CD4-positive, alpha-beta T cell (primary cell): ENCODE results near the gene PSMB10. TPM values are rescaled to one million over a fixed set of nuclear protein-coding genes. Genes with fewer than 3 reads are reported as not detected.

Experiments used
- ATAC-seq: fragments of 200-7000 bp; cut with Tn5 transposase; one replicate; pipeline ENCODE4 v1.10.0; 2022; ENCODE audit warnings: mild to moderate bottlenecking; ENCODE audit not compliant: poor library complexity
- CTCF ChIA-PET: fragments of 350-600 bp; sonication (Branson Sonifier 250); formaldehyde crosslinking; loops from one replicate; lab custom pipeline; 2021; ENCODE audit warnings: antibody characterized with exemption, inconsistent platforms; lab: Charles Lee
- POLR2A ChIA-PET: fragments of 350-600 bp; sonication (Branson Sonifier 250); formaldehyde crosslinking; loops from one replicate; lab custom pipeline; 2021; ENCODE audit warnings: antibody characterized with exemption, inconsistent platforms; lab: Charles Lee
- DNase-seq, 14 experiments: peaks; one replicate each; pipeline ENCODE4 v3.0.0-alpha.2; 2013 to 2020; ENCODE audit warnings: mixed read lengths in 2 of 14
- H3K27ac ChIP-seq, 2 donors: one replicate each; pipeline versions ENCODE4 v1.5.1 to v1.7.0; 2013; ENCODE audit warnings: low read length in 2 of 2, low read depth in 1 of 2, mild to moderate bottlenecking in 1 of 2
- H3K27me3 ChIP-seq, 2 experiments: 1 replicate in 1 of 2; 2 replicates in 1 of 2; pipeline versions ENCODE4 v1.6.1 to v1.7.0; 2013; ENCODE audit warnings: low read length in 2 of 2, control low read depth in 1 of 2, mild to moderate bottlenecking in 1 of 2, moderate library complexity in 1 of 2; ENCODE audit not compliant: insufficient read depth in 2 of 2, control insufficient read depth in 1 of 2
- H3K36me3 ChIP-seq: one replicate; pipeline ENCODE4 v1.6.1; 2013; ENCODE audit warnings: low read length, control low read depth; ENCODE audit not compliant: insufficient read depth
- H3K4me1 ChIP-seq: one replicate; pipeline ENCODE4 v1.6.1; 2013; ENCODE audit warnings: low read length, control low read depth; ENCODE audit not compliant: insufficient read depth
- H3K4me3 ChIP-seq: one replicate; pipeline ENCODE4 v1.5.1; 2013; ENCODE audit warnings: mild to moderate bottlenecking, low read length, moderate library complexity
- H3K9me3 ChIP-seq, 2 experiments: 1 replicate in 1 of 2; 2 replicates in 1 of 2; pipeline versions ENCODE4 v1.6.1 to v1.7.0; 2013; ENCODE audit warnings: low read length in 2 of 2, mild to moderate bottlenecking in 2 of 2, control low read depth in 1 of 2, moderate library complexity in 1 of 2; ENCODE audit not compliant: control insufficient read depth in 1 of 2, insufficient read depth in 1 of 2
- H3K27ac Mint-ChIP-seq: one replicate; pipeline ENCODE4 v1.8.0; 2020; ENCODE audit warnings: mixed read lengths
- H3K27me3 Mint-ChIP-seq: one replicate; pipeline ENCODE4 v1.8.0; 2021; ENCODE audit warnings: mixed read lengths
- H3K36me3 Mint-ChIP-seq: one replicate; pipeline ENCODE4 v1.8.0; 2021; ENCODE audit warnings: low read depth, mixed read lengths
- H3K4me1 Mint-ChIP-seq: one replicate; pipeline ENCODE4 v1.8.0; 2021; ENCODE audit warnings: low read depth, mixed read lengths
- H3K4me3 Mint-ChIP-seq: one replicate; pipeline ENCODE4 v1.8.0; 2020; ENCODE audit warnings: mild to moderate bottlenecking, mixed read lengths
- H3K9me3 Mint-ChIP-seq: one replicate; pipeline ENCODE4 v1.8.0; 2020; ENCODE audit warnings: mixed read lengths
- CTCF ChIP-seq: fragments of 200-600 bp; IDR thresholded peaks from one replicate; pipeline ENCODE4 v1.8.0; 2022; ENCODE audit warnings: antibody characterized with exemption, mild to moderate bottlenecking
- intact Hi-C, 2 experiments: fragments of 100-400 bp; cut with DNase I in 1 of 2; cut with micrococcal nuclease in 1 of 2; formaldehyde crosslinking; loops; one replicate each; pipeline versions ENCODE4 v1.15.1 to v1.9.0; 2023 to 2025; cut with DNase I, micrococcal nuclease
- total RNA-seq, 174 experiments: library from RNA in 2 of 174; stranded (reverse) in 2 of 174; gene quantifications; one replicate each; pipeline ENCODE4 v1.2.3 and lab custom pipeline; 2021 to 2026

PSMB10 gene
- total RNA-seq, 2 experiments from 2014 or later: 68.7 to 71.6 TPM

- no peak overlapping the region for H3K27ac Mint-ChIP-seq
- Histone ChIP-seq H3K27me3 (no peaks in the 10 kb centered on the region), H3K9me3 (no peaks in the 10 kb centered on the region), H3K27ac (no peak overlapping the region), H3K4me3 (no peak overlapping the region), H3K4me1 (no peaks in the 10 kb centered on the region), H3K36me3 (peaks cover 32% of the 10 kb centered on the region)
- CTCF ChIA-PET: no interaction called here
- peaks cover 5% of the 10 kb centered on the region for H3K4me1 Mint-ChIP-seq
- ATAC-seq (no peak), DNase-seq (no peak)
- H3K27me3 Mint-ChIP-seq: no peaks in the 10 kb centered on the region
- peaks cover 50% of the 10 kb centered on the region for H3K36me3 Mint-ChIP-seq
- no peak for TF ChIP-seq CTCF
- no peaks in the 10 kb centered on the region for H3K9me3 Mint-ChIP-seq
- POLR2A ChIA-PET: interaction anchor here (0.9 kb wide), 1 partner anchor 15 kb away, joined by 3 read pairs; the partner anchor contains the start of gene PSKH1
- intact Hi-C loops: no loop called here
- no peak overlapping the region for H3K4me3 Mint-ChIP-seq
These were observed 29.1 kb downstream of the PSMB10 start for GRCh38 chr16:67907397-67908180.

GRCh38 chr16:67902831-67903230 is 33.8 kb downstream of the PSMB10 start:
- Mint-ChIP-seq H3K9me3 (no peaks in the 10 kb centered on the region), H3K4me1 (peaks cover 16% of the 10 kb centered on the region), H3K27me3 (no peaks in the 10 kb centered on the region), H3K27ac (no peak overlapping the region), H3K36me3 (peaks cover 25% of the 10 kb centered on the region), H3K4me3 (no peak overlapping the region)
- Histone ChIP-seq H3K9me3 (no peaks in the 10 kb centered on the region), H3K36me3 (peaks cover 14% of the 10 kb centered on the region), H3K4me1 (no peaks in the 10 kb centered on the region), H3K27ac (no peak overlapping the region), H3K27me3 (no peaks in the 10 kb centered on the region), H3K4me3 (no peak overlapping the region)
- POLR2A ChIA-PET: no interaction called here
- no peak for TF ChIP-seq CTCF
- no peak for DNase-seq
- intact Hi-C loops: no loop called here
- no peak for ATAC-seq
- CTCF ChIA-PET: interaction anchor here (1.3 kb wide), 1 partner anchor 138 kb away, joined by 4 read pairs; no protein-coding TSS in a partner anchor

GRCh38 chr16:67901734-67902133 is 34.9 kb downstream of the PSMB10 start:
- H3K36me3 Mint-ChIP-seq: peaks cover 20% of the 10 kb centered on the region
- POLR2A ChIA-PET: no interaction called here
- ATAC-seq (no peak), DNase-seq (no peak)
- H3K4me1 Mint-ChIP-seq: peaks cover 26% of the 10 kb centered on the region
- no peaks in the 10 kb centered on the region for H3K27me3 ChIP-seq
- no peak overlapping the region for H3K27ac ChIP-seq
- peaks cover 2% of the 10 kb centered on the region for H3K4me1 ChIP-seq
- no peak overlapping the region for H3K4me3 Mint-ChIP-seq
- H3K9me3 Mint-ChIP-seq: no peaks in the 10 kb centered on the region
- no peaks in the 10 kb centered on the region for H3K9me3 ChIP-seq
- CTCF ChIA-PET: interaction anchor here (0.9 kb wide), 1 partner anchor 229 kb away, joined by 3 read pairs; no protein-coding TSS in a partner anchor
- no peak overlapping the region for H3K27ac Mint-ChIP-seq
- H3K4me3 ChIP-seq: no peak overlapping the region
- intact Hi-C loops: no loop called here
- no peak for TF ChIP-seq CTCF
- no peaks in the 10 kb centered on the region for H3K27me3 Mint-ChIP-seq
- H3K36me3 ChIP-seq: peaks cover 10% of the 10 kb centered on the region
